Fibroblast of skin of right quadriceps (primary cell): ENCODE measurements around the gene SLC34A1.
"Not testable (repeated sequence)": the region's sequence is repeated elsewhere in the genome, so short reads cannot be mapped to it uniquely, and the experiment has no call there.

Experiments used
- DNase-seq: peaks from one replicate; pipeline ENCODE4 v3.0.0-alpha.2; 2013

Gene SLC34A1

GRCh38 chr5:177384134-177384533 is at the start of gene SLC34A1:
TSS of gene SLC34A1 (plus strand) at chr5:177384434. CDS start at chr5:177385742, 1,308 bp downstream.
- DNase-seq, result no peak

- DNase-seq, result no peak
Measured at GRCh38 chr5:177334781-177335700, 49.2 kb upstream of the SLC34A1 start.

- DNase-seq, result no peak
Measured at GRCh38 chr5:177335701-177336065, 48.6 kb upstream of the SLC34A1 start.

DNA sequence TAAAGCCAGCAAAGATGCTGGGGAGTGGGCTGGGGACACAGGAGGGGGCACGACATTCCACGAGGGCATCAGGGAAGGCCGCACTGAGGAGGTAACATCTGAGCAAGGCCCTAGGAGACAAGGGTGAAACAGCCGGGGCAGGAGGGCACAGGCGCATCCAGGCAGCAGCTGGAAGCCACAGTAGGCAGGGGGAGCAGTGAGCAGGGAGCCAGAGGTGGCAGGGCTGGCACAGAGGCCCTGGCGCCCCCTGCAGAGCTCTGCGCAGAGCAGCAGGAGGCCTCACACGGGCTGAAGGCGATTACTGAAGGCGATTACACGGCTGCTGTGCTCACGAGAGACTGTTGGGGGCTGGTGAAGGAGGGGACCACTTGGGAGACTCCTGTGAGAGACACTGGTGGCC is 48.1 kb upstream of the SLC34A1 start:
- DNase-seq, result no peak

DNA sequence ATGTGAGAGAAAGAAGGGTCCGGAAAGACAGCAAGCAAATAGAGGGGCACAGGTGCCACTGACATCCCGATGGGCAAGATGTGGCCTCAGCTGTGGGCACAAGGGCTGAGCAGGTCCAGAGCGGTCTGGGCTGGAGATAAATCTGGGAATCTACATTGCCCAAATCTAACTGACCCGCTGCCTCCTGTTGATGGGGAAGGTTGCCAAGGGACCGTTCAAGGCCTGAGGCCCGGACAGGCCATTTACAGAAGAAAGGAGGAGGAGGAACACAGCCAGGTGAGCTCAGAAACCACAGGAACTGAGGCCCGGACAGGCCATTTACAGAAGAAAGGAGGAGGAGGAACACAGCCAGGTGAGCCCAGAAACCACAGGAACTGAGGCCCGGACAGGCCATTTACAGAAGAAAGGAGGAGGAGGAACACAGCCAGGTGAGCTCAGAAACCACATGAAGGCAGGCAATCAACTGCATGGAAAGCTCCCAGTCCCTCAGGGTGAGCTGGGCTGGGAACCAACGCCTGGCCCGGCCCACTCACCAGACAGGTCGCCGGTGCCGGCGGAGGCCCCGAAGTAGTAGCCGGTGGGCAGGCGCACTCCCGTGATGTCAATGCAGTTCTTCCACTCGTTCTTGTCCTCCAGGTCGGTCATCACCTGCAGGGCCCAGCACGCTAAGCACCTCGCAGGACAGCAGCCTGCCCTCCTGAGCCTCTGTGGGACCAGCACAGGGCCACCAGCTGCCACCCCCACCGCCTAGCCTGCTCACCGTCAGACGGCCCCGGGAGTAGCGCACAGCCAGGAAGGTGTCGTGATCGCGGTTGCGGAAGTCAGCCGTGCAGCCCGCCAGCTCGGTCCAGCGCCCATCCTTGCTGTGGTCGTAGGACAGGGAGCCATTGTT is 47.4 kb upstream of the SLC34A1 start:
- DNase-seq, result no peak

- DNase-seq, result no peak
Measured at GRCh38 chr5:177338251-177339106, 45.8 kb upstream of the SLC34A1 start.

- DNase-seq, result no peak
Measured at GRCh38 chr5:177339107-177339638, 45.1 kb upstream of the SLC34A1 start.

DNA sequence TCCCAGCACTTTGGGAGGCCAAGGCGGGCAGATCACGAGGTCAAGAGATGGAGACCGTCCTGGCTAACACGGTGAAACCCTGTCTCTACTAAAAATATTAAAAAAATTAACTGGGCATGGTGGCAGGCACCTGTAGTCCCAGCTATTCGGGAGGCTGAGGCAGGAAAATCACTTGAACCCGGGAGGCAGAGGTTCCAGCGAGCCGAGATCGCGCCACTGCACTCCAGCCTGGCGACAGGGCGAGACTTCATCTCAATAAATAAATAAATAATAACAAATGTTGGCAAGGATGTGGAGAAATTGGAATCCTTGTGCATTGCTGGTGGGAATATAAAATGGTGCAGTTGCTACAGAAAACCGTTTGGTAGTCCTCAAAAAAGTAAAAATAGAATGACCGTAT is 41.2 kb upstream of the SLC34A1 start:
- DNase-seq, result not testable (repeated sequence)

DNA sequence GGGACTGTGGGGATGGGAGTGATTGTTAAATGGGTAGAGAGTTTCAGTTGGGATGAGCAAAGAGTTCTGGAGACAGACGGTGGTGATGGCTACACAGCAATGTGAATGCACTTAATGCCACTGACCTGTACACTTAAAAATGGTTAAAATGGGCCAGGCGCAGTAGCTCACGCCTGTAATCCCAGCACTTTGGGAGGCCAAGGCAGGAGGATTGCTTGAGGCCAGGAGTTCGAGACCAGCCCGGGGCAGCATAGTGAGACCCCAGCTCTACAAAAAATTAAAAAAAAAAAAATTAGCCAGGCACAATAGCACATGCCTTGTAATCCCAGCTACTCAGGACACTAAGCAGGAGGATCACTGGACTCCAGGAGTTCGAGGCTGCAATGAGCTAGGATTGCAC is 40.5 kb upstream of the SLC34A1 start:
- DNase-seq, result no peak

DNA sequence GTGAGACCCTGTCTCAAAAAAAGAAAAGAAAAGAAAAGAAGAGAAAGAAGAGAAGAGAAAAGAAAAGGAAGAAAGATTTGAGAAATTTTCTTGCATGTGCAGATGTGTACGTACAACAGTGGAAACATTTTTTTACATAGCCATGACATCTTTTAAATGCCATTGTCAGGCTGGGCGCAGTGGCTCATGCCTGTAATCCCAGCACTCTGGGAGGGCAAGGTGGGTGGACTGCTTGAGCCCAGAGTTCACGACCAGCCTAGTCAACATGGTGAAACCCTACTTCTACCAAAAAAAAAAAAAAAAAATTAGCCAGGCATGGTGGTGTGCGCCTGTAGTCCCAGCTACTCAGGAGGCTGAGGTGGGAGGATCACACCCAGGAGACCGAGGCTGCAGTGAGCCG is 39.3 kb upstream of the SLC34A1 start:
- no peak for DNase-seq

GRCh38 chr5:177346820-177347219 is 37.4 kb upstream of the SLC34A1 start:
- no peak for DNase-seq

- DNase-seq, result no peak
Measured at GRCh38 chr5:177347699-177348098, 36.5 kb upstream of the SLC34A1 start.

GRCh38 chr5:177349362-177349647 is 34.9 kb upstream of the SLC34A1 start:
- no peak for DNase-seq

GRCh38 chr5:177349762-177350161 is 34.5 kb upstream of the SLC34A1 start:
- DNase-seq, result no peak

- no peak for DNase-seq
Measured at GRCh38 chr5:177350776-177351391, 33.4 kb upstream of the SLC34A1 start.

DNA sequence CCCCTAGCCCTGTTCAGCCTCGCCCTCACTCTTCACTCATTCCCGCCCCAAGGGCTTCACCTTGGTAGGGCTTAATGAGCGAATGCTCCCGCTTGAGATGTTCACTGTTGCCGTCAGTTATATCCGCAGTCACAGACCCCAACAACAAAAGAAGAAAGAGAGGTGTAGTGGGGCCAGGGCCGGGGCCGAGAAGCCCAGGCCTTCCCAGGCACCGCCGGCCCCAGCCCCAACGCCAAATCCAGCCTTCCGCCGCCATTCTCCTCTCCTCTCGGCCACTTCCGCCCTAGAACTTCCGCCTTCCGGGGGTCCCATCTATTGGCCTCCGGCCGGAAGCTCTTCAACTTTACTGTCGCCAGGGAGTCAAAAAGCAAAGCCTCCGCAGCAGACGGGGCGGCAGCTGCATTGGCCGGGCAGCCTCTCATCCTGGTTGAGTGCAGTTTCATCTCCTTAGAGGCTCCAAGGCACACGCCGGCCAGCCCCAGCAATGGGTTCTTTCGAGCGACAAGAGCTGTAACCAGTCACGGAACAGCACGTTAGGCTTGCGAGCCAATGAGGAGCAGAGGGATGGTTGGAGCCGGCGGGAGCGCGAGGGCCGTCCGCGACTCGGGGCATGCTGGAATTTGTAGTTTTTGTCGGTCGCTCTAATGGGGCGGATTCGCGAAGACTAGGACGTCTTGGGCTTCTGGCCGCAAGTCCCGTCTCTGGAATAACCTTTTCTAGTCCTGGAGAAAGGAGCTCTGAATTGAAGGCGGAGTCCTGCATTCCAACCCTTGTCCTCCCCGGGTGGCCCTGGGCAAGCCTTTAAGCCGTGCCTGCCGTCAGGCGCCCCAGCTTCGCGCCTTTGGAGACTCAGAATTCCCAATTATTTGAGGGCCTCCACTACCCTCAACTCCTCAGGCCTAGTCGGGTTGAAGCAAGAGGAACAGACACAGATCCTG is 32.6 kb upstream of the SLC34A1 start, which contains the start of gene LMAN2:
TSS of gene LMAN2 (minus strand) at position 277 of the 938 bp plus-strand sequence. CDS start at position 256, 21 bp downstream.
- DNase-seq, result peak; percentile 98

- DNase-seq, result no peak
Measured at GRCh38 chr5:177353093-177353492, 31.1 kb upstream of the SLC34A1 start.

DNA sequence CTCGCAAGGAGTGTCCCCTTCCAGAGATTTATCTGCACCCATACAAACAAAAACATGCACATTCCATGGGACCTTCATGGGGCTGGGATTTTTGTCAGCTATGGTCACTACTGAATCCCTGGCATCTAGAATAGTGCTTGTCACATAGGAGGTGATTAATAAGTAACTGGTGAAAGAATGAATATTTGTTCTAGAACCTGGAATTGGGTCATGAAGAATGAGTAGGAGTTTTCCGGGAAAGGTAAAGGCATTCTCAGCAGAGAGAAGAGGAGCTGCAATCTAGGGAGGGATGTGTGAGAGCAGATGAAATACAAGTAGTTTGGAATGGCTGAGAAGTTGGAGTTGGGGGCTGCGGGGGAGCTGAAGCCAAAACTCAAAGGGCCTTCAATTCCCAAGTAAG is 30.0 kb upstream of the SLC34A1 start:
- no peak for DNase-seq

DNA sequence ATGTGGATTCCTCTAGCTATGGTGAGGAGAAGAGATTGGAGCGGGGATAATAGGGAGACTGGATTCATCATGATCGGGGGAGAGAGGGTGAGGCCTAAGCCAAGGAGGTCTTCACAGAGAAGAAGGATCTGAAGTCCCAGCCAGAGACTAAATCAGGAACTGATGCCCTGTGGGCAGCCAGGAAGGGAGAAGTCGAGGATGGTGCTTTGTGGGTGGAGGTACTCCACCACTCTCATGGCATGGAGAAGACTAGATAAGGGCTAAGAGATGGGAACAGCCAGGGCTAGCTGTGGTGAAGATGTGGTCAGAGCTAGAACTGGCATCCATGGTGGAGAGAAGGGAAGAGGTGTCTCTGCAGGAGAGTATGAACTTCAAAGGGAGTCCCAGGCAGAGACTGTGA is 29.5 kb upstream of the SLC34A1 start:
- no peak for DNase-seq

DNA sequence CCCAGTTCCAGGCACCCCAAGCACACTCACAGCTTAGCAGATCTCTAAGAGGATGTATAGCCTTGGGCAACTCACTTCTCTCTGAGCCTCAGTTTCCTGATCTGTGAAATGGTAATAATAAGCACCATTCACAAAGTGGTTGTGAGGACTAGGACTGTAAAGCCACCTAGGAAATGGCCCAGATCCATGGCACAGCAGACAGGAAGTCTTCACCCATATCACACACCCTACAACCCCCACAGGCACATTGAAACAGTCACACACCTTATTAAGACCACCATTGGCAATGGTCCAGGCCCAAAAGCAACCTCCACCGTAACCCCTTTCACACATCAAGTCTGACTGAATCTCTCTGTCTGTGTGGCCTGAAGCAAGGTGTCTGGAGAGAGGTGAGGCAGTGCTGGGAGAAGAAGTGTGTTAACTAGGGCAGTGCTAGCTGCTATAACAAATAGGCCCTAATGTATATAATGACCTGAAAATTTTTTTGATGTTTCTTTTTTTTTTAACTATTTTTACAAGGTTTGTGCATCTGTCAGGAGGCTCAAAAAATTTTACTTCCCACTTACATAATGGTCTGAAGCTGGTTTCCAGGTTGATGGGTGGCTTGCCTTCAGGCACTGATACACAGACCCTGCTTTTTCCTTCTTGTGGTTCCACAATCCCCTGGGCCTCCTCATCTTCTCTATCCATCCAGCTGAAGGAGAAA is 28.9 kb upstream of the SLC34A1 start:
- no peak for DNase-seq

DNA sequence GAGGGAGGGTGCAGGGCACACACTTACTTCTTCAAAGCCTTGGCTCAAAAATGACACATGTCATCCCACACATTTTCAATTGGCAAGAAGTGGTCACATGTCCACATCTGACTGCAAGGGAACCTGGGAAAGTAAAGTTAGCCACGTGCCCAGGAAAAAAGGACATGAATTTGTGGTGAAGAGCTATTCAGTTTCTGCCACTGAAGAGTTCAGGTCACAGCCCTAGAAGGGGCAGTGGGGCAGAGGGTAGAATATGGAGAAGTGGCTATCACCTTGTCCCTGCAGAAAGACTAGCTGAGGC is 28.4 kb upstream of the SLC34A1 start:
- DNase-seq, result no peak
